UCSD-AML1 (cell line): Measurements from ENCODE around the gene PTPRZ1.

Experiments used
- DNase-seq: peaks from one replicate; lab custom pipeline; 2025; ENCODE audit not compliant: unreplicated experiment; lab: John Stamatoyannopoulos, UW

PTPRZ1 gene

DNA sequence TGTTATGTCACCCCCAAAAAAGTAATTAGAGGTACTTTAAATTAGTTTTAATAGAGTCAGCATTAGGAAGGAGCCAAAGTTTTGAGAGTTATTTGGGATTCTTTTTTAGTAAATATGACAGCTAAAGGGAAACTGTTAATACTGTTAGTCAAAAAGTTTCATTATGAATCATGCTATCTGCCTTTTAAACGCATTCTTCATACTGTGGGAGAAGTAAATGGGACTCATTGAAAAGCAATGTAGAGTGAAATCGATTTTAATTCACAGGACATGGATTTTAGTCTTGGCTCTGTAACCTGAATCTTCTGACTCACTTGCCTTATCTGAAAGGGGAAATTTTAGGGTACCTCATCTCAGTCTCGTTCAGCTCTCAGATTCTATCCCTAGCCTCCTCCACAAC is 165.9 kb downstream of the PTPRZ1 start:
- DNase-seq, result no peak

DNA sequence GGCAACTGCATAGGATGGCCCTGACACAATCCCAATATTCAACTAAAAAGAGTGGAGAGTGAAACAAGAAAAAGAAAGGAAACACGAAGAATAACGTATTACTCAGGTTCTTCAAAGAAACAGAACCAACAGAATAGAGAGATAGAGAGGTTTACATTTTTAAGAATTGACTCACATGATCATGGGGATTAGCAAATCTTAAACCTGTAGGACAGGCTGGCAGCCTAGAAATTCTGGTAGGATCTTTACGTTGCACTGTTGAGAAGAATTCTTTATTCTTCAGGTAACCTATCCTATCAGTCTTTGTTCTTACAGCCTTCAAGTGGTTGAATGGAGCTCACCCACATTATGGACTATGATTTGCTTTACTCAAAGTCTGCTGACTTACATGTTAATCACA is 167.2 kb downstream of the PTPRZ1 start:
- no peak for DNase-seq

DNA sequence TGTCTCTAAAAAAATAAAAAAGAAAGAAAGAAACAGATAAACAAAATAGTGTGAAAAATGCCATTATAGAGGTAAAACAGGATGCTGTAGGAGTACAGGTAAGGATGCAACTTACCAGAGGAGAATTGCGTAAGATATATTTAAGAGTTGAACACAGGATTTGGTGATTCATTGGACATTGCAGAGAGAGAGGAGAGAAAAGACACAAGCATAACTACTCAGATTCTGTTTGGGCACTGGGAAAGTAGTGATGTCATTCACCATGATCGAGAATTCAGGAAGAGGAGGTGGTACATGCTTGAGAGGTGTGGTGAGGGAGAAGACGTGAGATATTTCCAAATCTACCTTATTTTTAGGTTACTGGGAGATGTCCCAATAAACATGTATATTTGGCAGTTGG is 173.4 kb downstream of the PTPRZ1 start:
- no peak for DNase-seq

DNA sequence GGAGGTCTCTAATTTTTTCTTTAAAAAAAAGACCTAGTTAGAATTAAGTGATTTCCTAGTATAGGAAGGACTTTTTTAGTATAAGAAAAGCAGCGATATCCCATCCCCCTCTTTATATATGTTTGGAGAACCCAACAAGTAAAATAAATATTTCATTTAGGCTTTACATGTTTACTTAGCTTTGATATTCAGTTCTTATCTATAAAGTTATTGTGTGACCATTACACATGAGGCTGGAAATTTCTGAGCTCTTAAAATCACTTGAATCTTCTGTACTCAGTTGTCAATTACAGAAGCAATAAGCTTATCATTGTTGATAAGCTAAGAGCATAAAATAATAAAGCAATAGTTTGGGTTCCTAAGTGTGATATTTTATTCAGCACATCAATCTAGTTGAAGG is 181.4 kb downstream of the PTPRZ1 start:
- DNase-seq, result no peak

- DNase-seq, result no peak
These were observed 182.1 kb downstream of the PTPRZ1 start for GRCh38 chr7:122055073-122055472.

DNA sequence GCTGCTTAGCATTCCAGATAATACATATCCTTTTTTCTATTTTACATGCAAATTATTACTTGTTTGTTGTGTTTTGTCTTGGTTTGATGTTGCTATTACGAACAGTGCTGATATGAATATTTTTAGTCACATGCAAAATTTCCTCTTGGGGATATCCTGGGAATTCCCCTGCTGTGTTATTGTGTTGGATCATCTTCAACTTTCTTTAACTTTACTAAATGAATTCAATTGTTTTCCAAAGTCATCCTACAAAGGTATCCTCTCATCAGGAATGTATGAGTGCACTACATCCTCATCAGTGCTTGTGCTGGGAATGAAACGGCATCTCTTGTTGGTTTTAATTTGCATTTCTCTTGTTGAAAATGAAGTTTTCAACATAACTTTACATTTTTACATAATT is 184.0 kb downstream of the PTPRZ1 start:
- no peak for DNase-seq

DNA sequence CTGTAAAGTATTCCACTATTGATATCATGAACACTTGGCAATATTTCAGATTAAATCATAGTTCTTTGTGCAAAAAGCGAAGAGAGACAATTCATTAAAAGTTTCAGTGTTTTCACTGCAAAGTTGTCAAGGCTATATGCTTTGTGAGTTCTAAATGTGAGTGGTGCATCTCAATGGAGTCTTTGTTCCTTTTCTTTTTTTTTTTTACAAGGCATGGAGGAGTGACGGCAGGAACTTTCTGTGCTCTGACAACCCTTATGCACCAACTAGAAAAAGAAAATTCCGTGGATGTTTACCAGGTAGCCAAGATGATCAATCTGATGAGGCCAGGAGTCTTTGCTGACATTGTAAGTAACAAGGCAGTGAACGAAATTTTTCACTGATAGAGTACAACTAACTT is 186.6 kb downstream of the PTPRZ1 start:
- DNase-seq, result no peak

DNA sequence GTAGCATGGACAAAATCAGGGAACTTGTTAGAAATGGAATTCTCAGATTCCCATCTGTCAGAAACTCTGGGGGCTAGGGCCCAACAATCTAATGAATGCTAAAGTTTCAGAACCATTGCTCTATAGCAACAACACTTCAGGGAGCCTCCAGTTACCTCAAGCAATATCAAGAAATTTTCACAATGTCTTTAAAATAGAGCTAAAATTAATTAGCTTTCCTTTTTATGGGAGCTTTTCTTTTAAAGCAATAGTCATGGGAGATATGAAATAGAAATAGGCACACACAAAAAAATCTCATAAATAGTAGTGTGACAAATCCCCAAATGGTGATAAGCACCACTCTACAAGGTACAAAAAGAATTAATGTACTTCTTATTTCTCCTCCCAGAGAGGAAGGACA is 190.2 kb downstream of the PTPRZ1 start:
- DNase-seq, result no peak

DNA sequence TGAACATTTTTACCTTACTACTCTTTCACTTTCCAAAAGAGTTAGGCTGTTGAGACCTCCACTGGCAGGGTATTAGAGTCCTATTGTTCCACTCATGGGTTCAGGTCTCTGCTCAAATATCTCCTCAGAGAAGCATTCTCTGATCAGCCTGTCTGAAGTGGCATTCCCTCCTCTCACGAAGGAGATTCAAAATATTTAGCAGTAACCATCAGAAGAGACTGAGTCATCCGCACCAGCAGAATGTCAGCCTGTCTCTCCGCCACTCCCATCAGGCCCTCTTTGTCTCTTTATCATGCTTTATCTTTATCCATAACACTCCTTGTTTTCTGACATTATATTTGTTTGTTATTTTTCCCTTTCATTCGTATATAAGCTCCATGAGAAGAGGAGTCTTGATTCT is 192.0 kb downstream of the PTPRZ1 start:
- no peak for DNase-seq

GRCh38 chr7:122067077-122067476 is 194.1 kb downstream of the PTPRZ1 start:
- DNase-seq, result no peak

GRCh38 chr7:122068046-122068445 is 195.1 kb downstream of the PTPRZ1 start:
- no peak for DNase-seq

- no peak for DNase-seq
These were observed 196.0 kb downstream of the PTPRZ1 start for GRCh38 chr7:122068999-122069398.

- DNase-seq, result no peak
These were observed 197.1 kb downstream of the PTPRZ1 start for GRCh38 chr7:122070062-122070461.

DNA sequence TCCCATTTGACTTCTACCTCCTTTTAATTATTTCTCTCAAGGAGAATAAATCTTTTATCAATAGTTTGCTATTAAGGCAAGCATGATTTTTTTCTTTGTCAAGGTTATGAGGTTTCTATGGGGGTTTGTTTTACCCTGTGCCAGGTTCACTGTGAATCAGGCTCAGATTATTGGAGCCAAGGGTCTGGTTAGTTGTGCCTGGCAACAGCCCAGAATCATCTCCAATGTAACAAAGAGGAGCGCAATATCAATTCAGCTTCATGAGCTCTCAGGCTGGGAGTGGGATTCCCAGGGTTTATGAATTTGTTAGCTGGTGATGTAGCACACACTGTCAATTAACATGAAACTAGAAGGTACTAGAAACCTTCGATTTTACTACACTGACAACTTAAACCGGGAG is 197.9 kb downstream of the PTPRZ1 start:
- DNase-seq, result no peak

- DNase-seq, result no peak
These were observed 199.3 kb downstream of the PTPRZ1 start for GRCh38 chr7:122072272-122072671.

DNA sequence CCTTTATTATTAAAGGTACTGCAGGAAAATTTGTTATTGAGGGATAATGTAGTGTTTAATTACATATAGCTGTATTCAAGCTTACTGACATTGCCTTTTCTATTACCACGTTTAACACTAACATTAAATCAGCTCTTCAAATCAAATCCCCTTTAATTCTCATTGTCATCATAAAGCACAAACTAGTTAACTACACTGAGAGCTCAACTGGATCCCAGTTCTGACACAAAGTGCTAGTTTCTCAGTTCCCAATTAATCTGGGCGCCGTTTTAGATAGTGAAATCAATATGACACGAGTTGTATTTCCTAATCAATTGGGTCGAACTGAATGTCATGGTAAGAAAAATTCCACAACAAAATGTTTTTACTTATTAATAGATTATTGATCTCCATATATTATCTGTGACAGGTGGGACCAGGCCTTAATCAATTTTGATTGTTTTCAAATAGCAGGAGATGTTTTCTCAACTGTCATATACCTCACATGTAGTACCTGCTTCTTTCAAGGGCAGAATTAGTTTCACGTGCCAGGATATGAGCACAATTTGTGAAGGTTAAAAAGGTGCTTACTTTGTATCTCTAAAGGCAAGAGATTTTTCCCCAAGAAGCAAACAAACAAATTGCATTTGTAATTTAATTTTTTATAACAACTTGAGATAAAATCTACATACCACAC is 200.1 kb downstream of the PTPRZ1 start:
- no peak for DNase-seq

GRCh38 chr7:122073635-122074034 is 200.7 kb downstream of the PTPRZ1 start:
- DNase-seq, result no peak

DNA sequence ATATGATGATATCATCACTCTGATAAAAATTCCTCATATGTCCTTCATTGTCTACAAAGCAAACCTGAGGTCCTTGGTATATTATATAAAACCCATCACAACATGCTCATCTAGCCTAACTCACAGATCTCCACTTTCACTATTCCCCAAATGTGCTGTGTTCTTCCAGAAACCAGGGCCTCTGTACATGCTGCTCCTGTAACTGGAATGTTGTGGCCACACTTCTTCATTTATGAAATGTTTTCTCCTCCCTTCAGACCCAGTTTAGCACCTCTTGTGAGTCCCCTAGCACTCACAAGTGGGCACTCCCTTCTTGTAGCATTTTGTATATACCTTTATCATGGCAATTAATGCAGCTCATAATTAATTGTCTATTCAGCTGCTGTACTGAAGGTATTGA is 209.2 kb downstream of the PTPRZ1 start:
- DNase-seq, result no peak

DNA sequence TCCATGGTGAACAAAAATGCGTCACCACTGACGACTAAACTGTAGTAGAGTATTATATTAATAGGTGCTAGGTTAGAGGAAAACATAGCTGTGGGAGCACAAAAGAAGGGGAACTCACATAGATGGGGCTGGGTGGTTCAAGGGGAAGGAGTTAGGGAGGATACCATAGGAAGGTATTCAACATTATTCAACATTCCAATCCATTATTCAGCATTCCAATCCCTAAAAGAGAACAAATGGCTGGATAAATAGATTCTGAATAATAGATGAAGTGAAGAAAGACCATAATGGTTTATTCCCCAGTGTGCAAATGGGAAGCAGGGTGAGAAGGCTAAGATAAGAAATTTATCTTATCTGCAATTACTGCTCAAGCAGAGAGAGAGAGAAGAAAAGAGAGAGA is 209.7 kb downstream of the PTPRZ1 start:
- DNase-seq, result no peak

DNA sequence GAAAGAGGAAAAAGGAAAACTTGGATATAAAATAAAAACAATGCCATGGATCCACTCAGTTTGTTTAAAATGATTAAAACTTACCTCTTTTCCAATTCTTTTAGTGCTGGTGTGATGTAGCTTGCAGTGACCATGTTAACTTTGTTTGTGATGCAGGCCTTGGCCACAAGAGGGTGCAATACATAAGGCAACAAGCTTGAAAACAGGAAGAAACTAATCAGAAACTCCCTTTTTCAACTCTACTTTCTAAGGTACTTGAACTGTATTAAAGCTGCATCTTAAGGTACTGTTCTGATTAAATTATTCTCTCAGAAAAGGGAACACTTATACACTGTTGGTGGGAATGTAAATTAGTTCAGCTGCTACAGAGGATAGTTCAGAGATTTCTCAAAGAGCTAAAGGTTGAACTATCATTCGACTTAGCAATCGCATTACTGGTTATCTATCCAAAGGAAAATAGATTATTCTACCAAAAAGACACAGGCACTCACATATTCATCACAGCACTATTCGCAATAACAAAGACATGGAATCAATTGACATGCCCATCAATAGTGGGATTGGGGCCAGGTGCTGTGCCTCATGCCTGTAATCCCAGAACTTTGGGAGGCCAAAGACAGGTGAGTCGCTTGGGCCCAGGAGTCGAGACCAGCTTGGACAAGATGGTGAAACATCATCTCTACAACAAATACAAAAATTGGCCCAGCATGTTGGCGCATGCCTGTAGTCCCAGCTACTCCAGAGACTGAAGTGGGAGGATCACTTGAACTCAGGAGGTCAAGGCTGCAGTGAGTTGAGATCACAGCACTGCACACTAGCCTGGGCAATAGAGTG is 220.2 kb downstream of the PTPRZ1 start:
- peak; percentile 7 for DNase-seq

GRCh38 chr7:122094549-122094948 is 221.6 kb downstream of the PTPRZ1 start:
- no peak for DNase-seq

DNA sequence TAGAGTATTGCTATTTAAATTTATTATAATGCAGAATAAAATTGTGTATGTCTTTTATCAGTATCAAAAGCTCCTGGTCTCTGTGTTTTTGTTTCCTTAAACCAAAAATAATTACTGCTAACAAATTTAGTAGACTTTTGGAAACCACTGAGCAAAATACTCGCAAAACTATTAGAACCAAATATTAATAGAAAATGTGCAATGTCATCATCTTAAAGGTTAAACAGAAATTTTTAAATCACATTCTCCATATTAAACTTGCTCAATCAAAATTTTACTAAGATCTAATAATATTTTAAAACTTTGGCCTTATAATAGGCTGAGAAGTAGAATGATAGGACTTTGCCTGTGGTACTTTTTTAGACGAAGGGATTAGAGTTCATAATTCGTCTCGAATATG is 222.7 kb downstream of the PTPRZ1 start:
- DNase-seq, result no peak

GRCh38 chr7:122100021-122100420 is 227.1 kb downstream of the PTPRZ1 start:
- DNase-seq, result no peak
